Stimulated activated CD4-positive, alpha-beta T cell treated with anti-CD3 and anti-CD28 coated beads, Interleukin-1b, Interleukin-23, amount 100 ng/mL, for 48 hours (primary cell): ENCODE measurements around the gene MVB12B.

Experiments
- DNase-seq: peaks from one replicate; pipeline ENCODE4 v3.0.0-alpha.2; 2020

MVB12B gene

GRCh38 chr9:126331964-126332748 is 5.5 kb downstream of the MVB12B start:
- no peak for DNase-seq

DNA sequence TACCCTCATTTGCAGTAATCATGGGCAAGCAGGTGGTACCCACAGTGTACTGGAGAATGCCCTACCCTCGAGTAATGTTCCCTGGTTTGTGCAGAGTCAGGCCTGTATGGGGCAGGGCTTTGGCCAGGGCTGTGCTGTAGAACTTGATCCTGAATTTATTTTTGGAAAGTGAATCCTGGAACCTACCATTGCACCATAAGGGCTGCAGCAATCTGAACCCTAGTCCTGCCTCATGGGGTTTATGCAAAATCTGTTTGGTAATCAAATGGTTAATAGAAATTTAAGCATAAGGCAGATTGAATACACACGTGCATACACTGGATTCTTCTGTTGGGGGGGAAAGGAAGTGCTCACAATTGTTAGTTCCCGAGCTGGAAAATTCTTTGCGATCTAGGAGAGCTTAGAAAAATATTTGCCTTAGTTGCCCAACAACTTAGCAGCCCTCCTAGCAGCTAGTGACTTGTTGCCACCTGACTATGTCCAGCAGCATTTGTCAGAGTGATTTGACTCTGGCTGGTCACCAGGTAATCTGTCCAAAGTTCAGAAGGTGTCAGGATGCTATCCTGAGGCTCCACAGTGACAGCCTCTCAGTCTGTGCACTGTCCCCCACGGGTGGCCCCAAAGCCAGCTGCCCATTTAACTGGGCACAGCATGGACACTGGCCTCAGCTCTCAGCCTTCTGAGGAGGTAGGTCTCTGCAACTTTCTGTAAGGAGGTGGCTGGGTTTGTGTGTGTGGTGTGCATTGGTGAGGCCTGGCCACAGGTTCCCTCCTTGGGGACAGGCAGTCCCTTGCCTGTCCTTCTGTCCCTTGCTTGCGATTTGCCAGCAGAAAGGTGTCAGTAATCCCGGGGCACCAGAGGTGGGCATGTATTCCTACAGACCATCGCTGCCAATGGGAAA is 8.3 kb downstream of the MVB12B start:
- DNase-seq, result no peak

- no peak for DNase-seq
Measured at GRCh38 chr9:126335837-126336735, 9.5 kb downstream of the MVB12B start.

DNA sequence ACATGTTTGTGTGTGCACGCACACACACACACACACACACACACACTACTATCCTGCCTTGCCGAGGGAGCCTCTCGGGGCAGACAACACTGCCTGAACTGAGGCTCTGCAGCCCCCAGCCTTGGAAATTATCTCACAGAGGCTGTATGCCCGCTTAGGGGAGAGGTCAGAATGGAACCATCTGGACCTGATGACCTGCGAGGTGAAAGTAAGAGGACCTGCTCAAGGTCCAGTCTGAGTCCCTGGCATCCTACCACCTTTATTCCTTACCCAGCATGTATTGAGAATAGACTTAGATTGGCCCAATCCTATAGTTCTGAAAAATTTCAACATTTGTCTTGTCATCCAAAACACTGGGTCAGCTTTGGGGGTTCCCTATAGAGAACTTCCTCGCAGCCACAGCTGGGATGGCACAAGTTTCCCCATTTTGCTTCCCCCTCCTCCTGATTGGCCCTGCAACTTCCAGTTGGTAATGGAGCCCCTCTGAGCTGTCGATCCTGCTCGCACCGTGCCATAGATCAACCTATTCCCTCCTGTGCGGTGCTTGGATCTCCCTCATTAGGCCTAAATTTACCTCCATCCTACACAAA is 10.2 kb downstream of the MVB12B start:
- no peak for DNase-seq

- DNase-seq, result no peak
Measured at GRCh38 chr9:126337729-126338372, 11.2 kb downstream of the MVB12B start.

- DNase-seq, result no peak
Measured at GRCh38 chr9:126338945-126339344, 12.3 kb downstream of the MVB12B start.

DNA sequence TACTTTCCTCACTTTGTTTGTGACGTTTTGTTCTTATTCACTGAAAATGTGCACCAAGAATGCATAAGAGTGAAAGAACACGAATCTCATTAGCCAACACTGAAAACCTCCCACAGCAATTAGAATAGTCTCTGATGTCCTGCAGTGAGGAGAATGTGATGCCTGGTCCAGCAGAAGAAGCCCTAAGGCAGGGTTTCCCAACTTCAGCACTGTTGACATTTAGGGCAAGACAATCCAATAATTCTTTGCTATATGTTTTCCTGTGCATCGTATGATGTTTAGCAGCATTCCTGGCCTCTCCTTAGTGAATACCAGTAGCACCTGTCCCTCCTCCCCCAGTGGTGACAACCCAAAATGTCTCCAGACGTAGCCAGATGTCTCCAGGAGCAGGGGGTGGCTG is 14.8 kb downstream of the MVB12B start:
- DNase-seq, result no peak

DNA sequence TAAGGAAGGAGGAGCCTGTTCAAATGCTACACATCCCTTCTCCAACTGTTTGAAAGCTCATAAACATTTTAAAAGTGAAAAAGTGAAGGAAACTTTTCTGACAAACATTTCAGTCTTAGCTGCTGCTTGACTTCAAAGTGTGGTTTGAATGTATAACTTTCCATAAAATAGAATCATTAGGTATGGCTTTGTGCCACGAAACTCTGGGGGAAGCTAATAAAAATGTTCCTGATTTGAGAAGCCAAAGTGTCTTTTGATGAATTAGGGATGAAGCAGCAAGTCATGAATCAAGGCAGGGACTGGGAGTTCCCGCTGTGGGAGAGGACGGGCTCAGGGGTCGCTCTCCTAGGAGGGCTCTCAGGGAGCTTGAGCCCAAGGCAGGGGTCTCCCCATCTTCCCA is 15.3 kb downstream of the MVB12B start:
- DNase-seq, result no peak

- no peak for DNase-seq
Measured at GRCh38 chr9:126342621-126343031, 16.0 kb downstream of the MVB12B start.

- DNase-seq, result no peak
Measured at GRCh38 chr9:126343271-126343700, 16.7 kb downstream of the MVB12B start.

DNA sequence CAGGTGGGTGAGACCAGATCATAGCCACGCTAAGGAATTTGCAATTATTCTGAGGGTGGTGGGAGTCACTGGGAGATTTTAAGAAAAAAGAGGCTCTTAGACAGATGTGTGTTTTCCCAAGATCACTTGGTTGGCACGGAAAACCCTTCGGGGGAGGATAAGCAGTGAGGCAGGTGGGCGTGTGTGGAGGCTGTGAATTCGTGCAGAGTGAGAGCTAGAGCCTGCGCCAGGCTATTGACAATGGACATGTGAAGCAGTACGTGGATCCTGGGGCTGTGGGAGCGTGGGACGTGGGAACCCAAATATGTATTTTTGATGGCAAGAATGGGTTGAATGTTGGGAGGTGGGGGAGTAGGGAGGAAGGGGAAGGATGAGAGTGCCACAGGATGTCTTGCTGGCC is 19.4 kb downstream of the MVB12B start:
- no peak for DNase-seq

DNA sequence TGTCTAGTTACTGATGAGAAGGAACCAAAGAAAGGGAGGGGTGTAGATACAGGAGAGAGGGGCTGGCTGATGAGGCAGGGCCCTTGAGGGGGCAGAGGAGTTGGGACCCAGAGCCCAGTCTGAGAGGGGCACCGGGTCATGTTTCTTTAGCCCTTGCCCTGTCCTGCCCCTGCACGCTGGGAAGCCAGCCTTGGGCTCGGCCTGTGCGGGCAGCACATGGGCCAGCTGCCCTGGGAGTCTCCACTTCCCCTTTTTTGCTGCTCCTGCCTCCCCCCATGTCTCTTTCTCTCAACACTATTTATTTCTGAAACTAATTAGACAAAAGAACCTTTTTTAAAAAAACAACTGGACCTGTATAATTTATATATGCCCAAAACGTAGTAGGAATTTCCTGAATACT is 20.5 kb downstream of the MVB12B start:
- DNase-seq, result no peak

DNA sequence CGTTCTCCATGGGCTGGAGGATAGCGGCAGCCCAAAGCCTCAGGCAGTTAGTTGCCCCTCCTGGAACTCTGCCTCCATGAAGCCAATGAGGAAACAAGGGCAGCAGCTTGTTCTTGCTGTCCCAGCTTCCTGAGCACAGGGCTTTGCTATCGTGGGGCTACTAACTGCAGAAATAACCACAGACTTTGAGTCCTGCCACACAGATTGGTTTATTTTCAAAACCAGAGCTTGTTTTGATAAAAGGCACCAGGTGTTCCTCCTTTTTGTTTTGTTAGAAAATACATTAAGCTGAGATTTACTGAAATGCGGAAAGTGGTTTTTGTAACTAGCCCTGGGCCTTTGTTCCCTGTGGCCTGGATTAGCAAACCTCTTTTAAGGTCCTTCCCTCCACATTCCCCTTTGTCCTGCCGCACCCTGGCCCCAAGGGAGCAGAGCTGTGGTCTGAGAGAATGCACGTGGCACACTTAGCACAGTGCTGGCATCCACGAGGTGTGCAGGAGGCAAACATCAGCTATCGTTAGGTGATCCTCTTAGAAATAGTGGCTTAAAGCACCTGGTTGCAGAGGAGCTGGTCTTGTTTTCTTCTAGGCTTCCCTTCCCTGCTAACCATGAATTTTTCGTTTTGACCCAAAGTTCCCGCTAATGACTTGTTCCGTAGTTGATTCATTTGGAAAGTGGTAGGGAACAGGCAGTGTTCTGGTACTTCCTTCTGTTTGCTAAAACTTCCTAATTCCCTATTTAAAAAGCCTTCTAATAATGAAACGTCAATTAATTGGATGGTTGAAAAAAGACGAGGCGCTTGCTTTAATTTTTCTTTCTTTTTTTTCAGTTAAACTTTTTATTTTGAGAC is 21.5 kb downstream of the MVB12B start:
- DNase-seq, result no peak

- DNase-seq, result no peak
Measured at GRCh38 chr9:126348911-126349550, 22.4 kb downstream of the MVB12B start.

- no peak for DNase-seq
Measured at GRCh38 chr9:126354887-126355770, 28.5 kb downstream of the MVB12B start.

DNA sequence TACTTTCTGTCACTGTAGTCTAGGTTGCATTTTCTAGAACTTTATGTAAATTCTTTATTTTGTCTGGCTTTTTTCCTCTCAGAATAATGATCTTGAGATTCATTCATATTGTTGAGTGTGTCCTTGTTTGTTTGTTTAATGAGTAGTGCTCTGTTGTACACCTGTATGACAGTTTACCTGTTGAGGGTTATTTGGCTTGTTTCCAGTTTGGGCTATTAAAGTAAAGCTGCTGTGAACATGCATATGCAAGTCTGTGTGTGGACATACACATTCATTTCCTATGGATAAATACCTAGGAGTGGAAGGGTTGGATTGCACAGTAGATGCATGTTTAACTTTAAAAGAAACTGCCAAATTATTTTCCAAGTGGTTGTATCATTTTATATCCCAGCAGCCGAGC is 30.4 kb downstream of the MVB12B start:
- no peak for DNase-seq

DNA sequence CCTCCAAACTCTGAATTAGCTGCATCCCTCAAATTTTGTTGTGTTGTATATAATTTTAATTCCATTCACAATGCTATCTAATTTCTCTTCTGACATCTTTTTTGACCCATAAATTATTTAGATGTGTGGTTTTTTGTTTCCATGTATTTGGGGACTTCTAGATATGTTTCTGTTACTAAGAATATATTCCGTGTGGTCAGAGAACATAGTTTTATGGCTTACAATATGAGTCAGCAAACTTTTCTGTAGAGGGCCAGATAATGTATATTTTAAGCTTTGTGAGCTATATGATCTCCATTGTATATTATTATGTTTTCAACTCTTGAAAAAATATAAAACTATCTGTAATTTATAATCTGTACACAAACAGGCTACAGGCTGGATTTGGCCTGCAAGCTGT is 33.4 kb downstream of the MVB12B start:
- no peak for DNase-seq

- no peak for DNase-seq
Measured at GRCh38 chr9:126361810-126362238, 35.2 kb downstream of the MVB12B start.

GRCh38 chr9:126363250-126363649 is 36.6 kb downstream of the MVB12B start:
- DNase-seq, result no peak
